Dendritic cell treated with granulocyte-macrophage colony-stimulating factor and Interleukin-4, amounts not matched to agents 40 ng/mL and 50 ng/mL, for 4 days (primary cell): Measurements from ENCODE around the gene LRP2.
"Not testable (repeated sequence)": the region's sequence is repeated elsewhere in the genome, so short reads cannot be mapped to it uniquely, and the experiment has no call there.

Source experiments
- H3K27ac Mint-ChIP-seq: one replicate; pipeline ENCODE4 v1.8.0; 2022; ENCODE audit warnings: mild to moderate bottlenecking, mixed read lengths
- H3K27me3 Mint-ChIP-seq: one replicate; pipeline ENCODE4 v1.8.0; 2022; ENCODE audit warnings: mild to moderate bottlenecking, mixed read lengths
- H3K36me3 Mint-ChIP-seq: one replicate; pipeline ENCODE4 v1.8.0; 2022; ENCODE audit warnings: low read depth, mixed read lengths
- H3K4me1 Mint-ChIP-seq: one replicate; pipeline ENCODE4 v1.8.0; 2022; ENCODE audit warnings: low read depth, mixed read lengths
- H3K4me3 Mint-ChIP-seq: one replicate; pipeline ENCODE4 v1.8.0; 2022; ENCODE audit warnings: mild to moderate bottlenecking, moderate library complexity, mixed read lengths
- H3K9me3 Mint-ChIP-seq: one replicate; pipeline ENCODE4 v1.8.0; 2022; ENCODE audit warnings: mixed read lengths
- intact Hi-C: fragments of 100-400 bp; cut with micrococcal nuclease; formaldehyde crosslinking; loops from one replicate; pipeline ENCODE4 v1.15.0; 2022

LRP2 gene

GRCh38 chr2:169301596-169302335 lies 60.6 kb downstream of the LRP2 start:
- Mint-ChIP-seq H3K4me1 (no peaks in the 10 kb centered on the region), H3K36me3 (no peaks in the 10 kb centered on the region), H3K9me3 (no peaks in the 10 kb centered on the region), H3K4me3 (no peak overlapping the region), H3K27me3 (peaks cover 8% of the 10 kb centered on the region), H3K27ac (no peak overlapping the region)
- intact Hi-C loops = no loop called here

GRCh38 chr2:169300636-169301530 lies 61.5 kb downstream of the LRP2 start:
- Mint-ChIP-seq H3K4me3 (no peak overlapping the region), H3K27me3 (peaks cover 8% of the 10 kb centered on the region), H3K9me3 (no peaks in the 10 kb centered on the region), H3K36me3 (no peaks in the 10 kb centered on the region), H3K4me1 (no peaks in the 10 kb centered on the region), H3K27ac (no peak overlapping the region)
- intact Hi-C loops = no loop called here

GRCh38 chr2:169298007-169298406 lies 64.3 kb downstream of the LRP2 start:
- intact Hi-C loops = no loop called here
- Mint-ChIP-seq H3K4me1 (no peaks in the 10 kb centered on the region), H3K36me3 (no peaks in the 10 kb centered on the region), H3K27me3 (peaks cover 8% of the 10 kb centered on the region), H3K27ac (no peak overlapping the region), H3K4me3 (no peak overlapping the region), H3K9me3 (no peaks in the 10 kb centered on the region)

GRCh38 chr2:169294001-169294675 lies 68.2 kb downstream of the LRP2 start:
- Mint-ChIP-seq H3K27me3 (peaks cover 3% of the 10 kb centered on the region), H3K9me3 (no peaks in the 10 kb centered on the region), H3K36me3 (no peaks in the 10 kb centered on the region), H3K4me1 (no peaks in the 10 kb centered on the region), H3K27ac (no peak overlapping the region), H3K4me3 (no peak overlapping the region)
- intact Hi-C loops = no loop called here

- H3K4me3 Mint-ChIP-seq = no peak overlapping the region
- H3K4me1 Mint-ChIP-seq = no peaks in the 10 kb centered on the region
- intact Hi-C loops = no loop called here
These were observed 70.8 kb downstream of the LRP2 start for GRCh38 chr2:169291517-169291916.

GRCh38 chr2:169290433-169290832 lies 71.9 kb downstream of the LRP2 start:
- Mint-ChIP-seq H3K4me1 (no peaks in the 10 kb centered on the region), H3K9me3 (no peaks in the 10 kb centered on the region), H3K4me3 (no peak overlapping the region), H3K27me3 (no peaks in the 10 kb centered on the region), H3K27ac (no peak overlapping the region), H3K36me3 (no peaks in the 10 kb centered on the region)
- intact Hi-C loops = no loop called here

More at GRCh38 chr2:169291517-169291916, 70.8 kb downstream of the LRP2 start:
- Mint-ChIP-seq H3K27ac (no peak overlapping the region), H3K27me3 (no peaks in the 10 kb centered on the region), H3K36me3 (no peaks in the 10 kb centered on the region), H3K9me3 (no peaks in the 10 kb centered on the region)

GRCh38 chr2:169287666-169288065 lies 74.7 kb downstream of the LRP2 start:
- H3K36me3 Mint-ChIP-seq = no peaks in the 10 kb centered on the region
- intact Hi-C loops = no loop called here

GRCh38 chr2:169286624-169287231 lies 75.6 kb downstream of the LRP2 start:
- Mint-ChIP-seq H3K4me1 (no peaks in the 10 kb centered on the region), H3K9me3 (no peaks in the 10 kb centered on the region), H3K4me3 (no peak overlapping the region), H3K27me3 (no peaks in the 10 kb centered on the region), H3K36me3 (no peaks in the 10 kb centered on the region), H3K27ac (no peak overlapping the region)
- intact Hi-C loops = no loop called here

More at GRCh38 chr2:169287666-169288065, 74.7 kb downstream of the LRP2 start:
- no peaks in the 10 kb centered on the region for H3K27me3 Mint-ChIP-seq
- no peaks in the 10 kb centered on the region for H3K9me3 Mint-ChIP-seq
- H3K4me3 Mint-ChIP-seq = no peak overlapping the region
- no peak overlapping the region for H3K27ac Mint-ChIP-seq
- H3K4me1 Mint-ChIP-seq = no peaks in the 10 kb centered on the region

- Mint-ChIP-seq H3K27me3 (no peaks in the 10 kb centered on the region), H3K27ac (no peak overlapping the region), H3K36me3 (no peaks in the 10 kb centered on the region), H3K4me1 (no peaks in the 10 kb centered on the region), H3K4me3 (no peak overlapping the region), H3K9me3 (no peaks in the 10 kb centered on the region)
- intact Hi-C loops = no loop called here
These were observed 76.7 kb downstream of the LRP2 start for GRCh38 chr2:169285531-169286235.

- H3K36me3 Mint-ChIP-seq = no peaks in the 10 kb centered on the region
- no peaks in the 10 kb centered on the region for H3K9me3 Mint-ChIP-seq
- H3K27ac Mint-ChIP-seq = no peak overlapping the region
- H3K4me3 Mint-ChIP-seq = no peak overlapping the region
- H3K4me1 Mint-ChIP-seq = peaks cover 6% of the 10 kb centered on the region
- intact Hi-C loops = no loop called here
- H3K27me3 Mint-ChIP-seq = no peaks in the 10 kb centered on the region
These were observed 81.8 kb downstream of the LRP2 start for GRCh38 chr2:169280502-169280901.

GRCh38 chr2:169275696-169276444 lies 86.5 kb downstream of the LRP2 start:
- Mint-ChIP-seq H3K9me3 (no peaks in the 10 kb centered on the region), H3K27me3 (no peaks in the 10 kb centered on the region), H3K36me3 (no peaks in the 10 kb centered on the region), H3K4me1 (peaks cover 12% of the 10 kb centered on the region), H3K27ac (no peak overlapping the region), H3K4me3 (no peak overlapping the region)
- intact Hi-C loops = no loop called here

- Mint-ChIP-seq H3K9me3 (no peaks in the 10 kb centered on the region), H3K27me3 (no peaks in the 10 kb centered on the region), H3K4me3 (no peak overlapping the region), H3K4me1 (peaks cover 12% of the 10 kb centered on the region), H3K36me3 (no peaks in the 10 kb centered on the region), H3K27ac (no peak overlapping the region)
- intact Hi-C loops = no loop called here
These were observed 90.3 kb downstream of the LRP2 start for GRCh38 chr2:169272010-169272409.

GRCh38 chr2:169270574-169270973 lies 91.8 kb downstream of the LRP2 start:
- H3K9me3 Mint-ChIP-seq, H3K4me3 Mint-ChIP-seq, intact Hi-C loops, H3K36me3 Mint-ChIP-seq, H3K27ac Mint-ChIP-seq, H3K27me3 Mint-ChIP-seq: not testable (repeated sequence)
- peaks cover 15% of the 10 kb centered on the region for H3K4me1 Mint-ChIP-seq
